ENCODE data around the gene C8B.

The C8B gene

DNA sequence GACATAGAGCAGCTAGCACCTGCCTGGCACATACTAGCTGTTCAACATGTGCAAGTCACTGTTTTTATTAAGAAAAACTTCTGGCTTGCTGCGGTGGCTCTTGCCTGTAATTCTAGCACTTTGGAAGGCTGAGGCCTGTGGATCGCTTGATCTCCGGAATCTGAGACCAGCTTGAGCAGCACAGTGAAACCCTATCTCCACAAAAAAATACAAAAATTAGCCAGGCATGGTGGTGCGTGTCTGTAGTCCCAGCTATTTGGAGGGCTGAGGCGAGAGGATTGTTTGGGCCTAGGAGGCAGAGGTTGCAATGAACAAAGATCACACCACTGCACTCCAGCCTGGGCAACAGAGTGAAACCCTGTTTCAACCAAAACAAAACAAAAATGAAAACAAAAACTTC lies 27.7 kb upstream of the C8B start:
- H3K79me2 ChIP-seq: no peaks in the 10 kb centered on the region
- no peaks in the 10 kb centered on the region for H3K27me3 ChIP-seq (ENCODE audit: control insufficient read depth, insufficient read depth, low read length)
- TF ChIP-seq, protein P1, sequence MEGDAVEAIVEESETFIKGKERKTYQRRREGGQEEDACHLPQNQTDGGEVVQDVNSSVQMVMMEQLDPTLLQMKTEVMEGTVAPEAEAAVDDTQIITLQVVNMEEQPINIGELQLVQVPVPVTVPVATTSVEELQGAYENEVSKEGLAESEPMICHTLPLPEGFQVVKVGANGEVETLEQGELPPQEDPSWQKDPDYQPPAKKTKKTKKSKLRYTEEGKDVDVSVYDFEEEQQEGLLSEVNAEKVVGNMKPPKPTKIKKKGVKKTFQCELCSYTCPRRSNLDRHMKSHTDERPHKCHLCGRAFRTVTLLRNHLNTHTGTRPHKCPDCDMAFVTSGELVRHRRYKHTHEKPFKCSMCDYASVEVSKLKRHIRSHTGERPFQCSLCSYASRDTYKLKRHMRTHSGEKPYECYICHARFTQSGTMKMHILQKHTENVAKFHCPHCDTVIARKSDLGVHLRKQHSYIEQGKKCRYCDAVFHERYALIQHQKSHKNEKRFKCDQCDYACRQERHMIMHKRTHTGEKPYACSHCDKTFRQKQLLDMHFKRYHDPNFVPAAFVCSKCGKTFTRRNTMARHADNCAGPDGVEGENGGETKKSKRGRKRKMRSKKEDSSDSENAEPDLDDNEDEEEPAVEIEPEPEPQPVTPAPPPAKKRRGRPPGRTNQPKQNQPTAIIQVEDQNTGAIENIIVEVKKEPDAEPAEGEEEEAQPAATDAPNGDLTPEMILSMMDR (IDR thresholded peaks at IDR 0.05): no peak
- H3K4me1 ChIP-seq: no peaks in the 10 kb centered on the region
- H2AFZ ChIP-seq: no peak overlapping the region
- H3K9me3 ChIP-seq (ENCODE audit: control insufficient read depth, low read length): no peaks in the 10 kb centered on the region
- H3K9ac ChIP-seq: no peak overlapping the region
- H3K4me3 ChIP-seq (ENCODE audit: low read depth, low read length): no peak overlapping the region
- no peaks in the 10 kb centered on the region for H3K36me3 ChIP-seq (ENCODE audit: control insufficient read depth, insufficient read depth, low read length)
- no peak overlapping the region for H3K27ac ChIP-seq
- H3K4me2 ChIP-seq (ENCODE audit: low read length): no peak overlapping the region

DNA sequence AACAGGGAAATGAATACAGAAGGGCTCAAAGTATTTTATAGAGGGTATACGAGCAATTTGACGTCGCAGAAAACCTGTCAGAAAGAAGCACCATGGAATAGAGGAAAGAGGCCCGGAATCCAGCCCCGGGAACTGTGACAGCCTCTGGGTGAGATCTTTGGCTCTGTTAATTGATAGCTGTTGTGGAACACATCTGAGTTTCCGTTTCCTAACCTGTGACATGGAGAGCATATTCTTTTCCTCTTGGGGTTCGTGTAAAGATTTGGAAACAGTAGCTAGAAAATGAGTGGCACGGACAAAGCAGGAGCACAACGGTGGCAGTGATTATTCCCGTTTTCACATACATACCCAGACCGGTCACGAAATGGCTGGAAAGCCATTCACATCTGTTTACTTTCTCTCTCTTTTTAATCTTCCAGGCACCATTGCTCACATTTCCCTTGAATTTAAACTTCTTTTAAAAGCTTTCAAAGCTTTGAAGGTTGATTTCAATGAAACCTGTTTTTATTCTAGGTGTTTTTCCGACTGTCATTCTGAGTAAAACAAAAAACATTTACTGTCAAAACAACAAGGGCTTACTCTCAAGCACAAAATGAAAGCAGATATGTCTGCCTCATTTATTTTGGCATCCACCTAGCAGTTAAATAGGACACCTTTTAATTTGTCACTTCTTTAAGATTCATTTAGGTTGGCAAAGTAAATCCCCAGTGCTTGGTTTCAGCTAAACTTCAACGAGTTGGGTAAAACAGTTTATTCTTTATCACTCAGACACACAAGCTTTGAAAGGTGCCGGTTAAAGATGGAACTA lies 26.7 kb upstream of the C8B start:
- H3K27me3 ChIP-seq (ENCODE audit: control insufficient read depth, insufficient read depth, low read length): no peaks in the 10 kb centered on the region
- H3K4me1 ChIP-seq: no peaks in the 10 kb centered on the region
- no peak overlapping the region for H3K27ac ChIP-seq
- H3K4me2 ChIP-seq (ENCODE audit: low read length): no peak overlapping the region
- no peak overlapping the region for H3K9ac ChIP-seq
- no peaks in the 10 kb centered on the region for H3K36me3 ChIP-seq (ENCODE audit: control insufficient read depth, insufficient read depth, low read length)
- no peak overlapping the region for H2AFZ ChIP-seq
- no peaks in the 10 kb centered on the region for H3K79me2 ChIP-seq
- TF ChIP-seq, protein P1 (IDR thresholded peaks at IDR 0.05): no peak
- H3K9me3 ChIP-seq (ENCODE audit: control insufficient read depth, low read length): no peaks in the 10 kb centered on the region
- H3K4me3 ChIP-seq (ENCODE audit: low read depth, low read length): no peak overlapping the region

DNA sequence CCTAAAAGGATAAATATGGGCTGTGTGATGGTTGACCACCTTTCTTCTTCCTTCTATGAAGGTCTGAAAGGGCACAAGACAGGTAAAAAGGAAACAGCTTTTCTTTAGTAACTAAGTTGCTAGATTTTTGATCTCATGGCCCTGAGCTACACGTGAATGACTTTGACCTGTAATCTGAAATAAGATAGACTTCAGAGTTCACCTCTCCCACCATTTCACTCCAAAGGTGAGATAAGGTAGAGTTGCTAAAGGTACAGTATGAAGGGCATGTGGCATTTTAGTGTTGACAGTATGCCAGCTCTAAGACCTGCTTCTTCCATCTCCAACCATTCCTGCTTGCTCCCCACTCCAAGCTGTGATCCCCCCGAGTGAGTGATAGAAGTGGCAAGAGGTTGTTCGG lies 25.8 kb upstream of the C8B start:
- H3K9ac ChIP-seq: no peak overlapping the region
- H2AFZ ChIP-seq: no peak overlapping the region
- H3K9me3 ChIP-seq (ENCODE audit: control insufficient read depth, low read length): no peaks in the 10 kb centered on the region
- TF ChIP-seq, protein P1 (IDR thresholded peaks at IDR 0.05): no peak
- no peaks in the 10 kb centered on the region for H3K36me3 ChIP-seq (ENCODE audit: control insufficient read depth, insufficient read depth, low read length)
- no peak overlapping the region for H3K27ac ChIP-seq
- no peaks in the 10 kb centered on the region for H3K4me1 ChIP-seq
- no peak overlapping the region for H3K4me2 ChIP-seq (ENCODE audit: low read length)
- no peaks in the 10 kb centered on the region for H3K27me3 ChIP-seq (ENCODE audit: control insufficient read depth, insufficient read depth, low read length)
- no peak overlapping the region for H3K4me3 ChIP-seq (ENCODE audit: low read depth, low read length)
- no peaks in the 10 kb centered on the region for H3K79me2 ChIP-seq

DNA sequence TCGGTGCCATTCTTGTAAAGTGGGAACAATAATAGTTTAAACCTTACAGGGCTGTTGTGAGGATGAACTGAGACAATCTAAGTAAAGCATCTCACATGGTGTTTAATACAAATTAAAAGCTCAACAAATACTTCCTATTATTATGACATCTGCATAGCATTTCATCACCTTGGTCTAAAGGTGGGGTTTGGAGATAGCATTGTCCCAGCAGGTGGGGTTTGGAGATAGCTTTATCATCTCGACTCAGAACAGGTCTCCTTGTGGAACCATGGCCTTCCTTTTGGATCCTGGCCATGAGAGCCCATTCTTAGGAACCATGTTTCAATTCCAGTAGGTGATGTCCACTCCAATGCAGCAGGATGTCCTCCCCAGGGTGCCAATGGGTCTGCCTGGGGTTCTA lies 20.6 kb upstream of the C8B start:
- TF ChIP-seq, protein P1 (IDR thresholded peaks at IDR 0.05): no peak
- Histone ChIP-seq H3K9ac (no peak overlapping the region), H3K79me2 (no peaks in the 10 kb centered on the region), H3K27me3 (ENCODE audit: control insufficient read depth, insufficient read depth, low read length) (no peaks in the 10 kb centered on the region), H3K36me3 (ENCODE audit: control insufficient read depth, insufficient read depth, low read length) (no peaks in the 10 kb centered on the region), H3K9me3 (ENCODE audit: control insufficient read depth, low read length) (no peaks in the 10 kb centered on the region), H3K4me1 (no peaks in the 10 kb centered on the region), H3K27ac (no peak overlapping the region), H3K4me2 (ENCODE audit: low read length) (no peak overlapping the region), H2AFZ (no peak overlapping the region), H3K4me3 (ENCODE audit: low read depth, low read length) (no peak overlapping the region)

DNA sequence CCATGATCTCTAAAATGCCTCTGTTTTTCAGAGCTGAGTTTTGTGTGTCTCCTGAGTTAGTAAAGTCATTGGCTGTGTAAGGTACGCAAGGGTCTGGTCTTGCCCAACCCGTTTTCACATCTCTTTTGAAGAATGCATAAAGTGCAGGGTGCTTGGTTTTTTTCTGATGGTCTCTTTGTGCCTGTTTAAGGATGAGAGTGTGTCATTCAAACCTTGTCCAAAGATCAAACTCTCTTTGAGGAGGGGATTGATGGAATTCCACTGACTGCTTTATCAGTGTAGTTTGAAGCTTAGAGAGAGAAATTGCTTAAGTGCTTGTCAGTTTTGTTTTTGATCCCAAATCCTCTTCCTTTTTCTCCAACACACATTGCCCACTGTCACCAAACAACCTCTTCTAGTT lies 20.0 kb upstream of the C8B start:
- Histone ChIP-seq H3K27me3 (ENCODE audit: control insufficient read depth, insufficient read depth, low read length) (no peaks in the 10 kb centered on the region), H3K4me3 (ENCODE audit: low read depth, low read length) (no peak overlapping the region), H2AFZ (no peak overlapping the region), H3K4me1 (no peaks in the 10 kb centered on the region), H3K27ac (no peak overlapping the region), H3K4me2 (ENCODE audit: low read length) (no peak overlapping the region), H3K9me3 (ENCODE audit: control insufficient read depth, low read length) (no peaks in the 10 kb centered on the region), H3K9ac (no peak overlapping the region), H3K36me3 (ENCODE audit: control insufficient read depth, insufficient read depth, low read length) (no peaks in the 10 kb centered on the region), H3K79me2 (no peaks in the 10 kb centered on the region)
- TF ChIP-seq, protein P1 (IDR thresholded peaks at IDR 0.05): no peak
